GM19351 (cell line): ENCODE data around the gene AGR3.
"Not testable (repeated sequence)": the region's sequence is repeated elsewhere in the genome, so short reads cannot be mapped to it uniquely, and the experiment has no call there.

Experiments
- ATAC-seq: cut with Tn5 transposase; IDR thresholded peaks from one replicate; pipeline ENCODE4 v1.9.1; 2021; ENCODE audit warnings: mild to moderate bottlenecking, moderate library complexity; ENCODE audit not compliant: unreplicated experiment

The AGR3 gene

DNA sequence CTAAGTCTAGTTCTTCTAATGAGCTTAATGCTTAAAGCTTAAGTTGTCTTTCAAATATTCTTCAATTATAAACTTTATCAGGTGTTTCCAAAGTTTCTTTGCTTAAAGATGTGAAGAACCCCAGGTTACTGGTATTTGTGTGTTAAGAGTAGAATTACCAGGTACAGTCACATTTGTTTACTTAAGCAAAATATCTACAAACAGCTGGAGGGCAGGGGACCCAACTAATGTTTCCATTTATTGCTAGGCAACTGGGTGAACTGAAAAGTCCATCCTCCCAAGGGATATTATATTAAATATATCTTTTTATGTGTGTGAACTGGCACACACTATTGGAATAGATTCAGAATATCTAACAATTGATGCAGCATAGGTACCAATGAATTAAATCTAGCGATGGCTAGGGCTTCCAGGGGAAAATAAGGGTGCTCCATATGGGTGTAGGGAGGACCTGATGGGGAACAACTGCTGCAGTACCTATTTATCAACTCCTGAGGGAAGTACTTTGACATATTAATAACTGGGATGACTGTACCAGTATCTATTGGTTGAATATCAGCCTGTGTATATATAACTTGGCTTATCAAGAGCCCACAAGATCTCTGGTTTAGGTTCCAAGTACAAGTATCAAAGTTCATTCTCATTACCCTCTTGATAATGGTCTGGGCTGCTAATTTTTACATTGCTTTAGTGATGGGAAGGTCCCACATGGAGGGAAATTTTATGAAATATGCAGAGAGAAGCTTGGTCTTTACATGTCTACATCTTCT is 10.3 kb upstream of the AGR3 start:
- ATAC-seq = no peak

DNA sequence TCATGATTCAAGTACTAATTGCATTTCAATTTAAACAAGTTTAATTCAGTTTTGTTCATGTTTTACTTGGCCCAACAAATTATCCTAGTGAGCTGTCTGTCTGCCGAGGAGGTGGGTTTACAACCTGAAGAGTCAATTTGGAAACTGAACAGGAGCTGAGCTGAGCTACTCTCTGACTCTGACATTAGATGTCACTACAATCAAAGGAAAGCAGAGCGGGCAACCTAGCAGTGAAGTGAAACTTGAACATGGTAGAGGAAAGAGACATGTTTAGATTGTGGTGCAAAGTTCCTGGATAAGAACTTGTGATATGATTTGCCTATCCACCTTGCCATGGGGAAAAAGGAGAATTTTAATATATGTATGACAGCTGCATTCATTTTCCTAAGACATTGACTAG is 9.6 kb upstream of the AGR3 start:
- ATAC-seq = peak; percentile 68

DNA sequence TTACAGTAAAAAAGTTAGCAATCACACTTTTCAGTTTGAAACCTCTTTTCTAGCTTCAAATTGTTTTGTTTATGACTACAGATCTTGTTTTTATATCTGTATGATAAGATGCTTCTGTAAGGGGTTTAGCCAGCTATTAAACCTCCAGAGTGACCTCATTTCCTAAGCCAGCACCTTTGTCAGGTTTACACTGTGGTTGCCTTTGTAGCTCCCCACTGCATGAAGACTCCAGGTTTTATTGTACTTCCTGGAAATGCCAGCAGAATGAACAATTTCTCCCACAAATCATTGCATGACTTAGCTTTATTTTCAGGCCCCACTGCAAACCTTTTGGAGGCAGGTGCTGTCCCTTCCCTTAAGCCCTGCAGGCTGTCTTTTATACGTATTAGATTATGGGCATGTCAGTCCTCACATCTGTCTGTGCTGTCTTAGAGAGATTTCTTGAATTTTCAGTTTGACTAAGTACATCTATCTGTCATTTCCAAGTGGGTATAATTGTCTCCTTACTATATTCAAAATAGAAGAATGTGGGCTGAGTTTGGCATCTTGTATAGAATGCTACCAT is 8.2 kb upstream of the AGR3 start:
- no peak for ATAC-seq

DNA sequence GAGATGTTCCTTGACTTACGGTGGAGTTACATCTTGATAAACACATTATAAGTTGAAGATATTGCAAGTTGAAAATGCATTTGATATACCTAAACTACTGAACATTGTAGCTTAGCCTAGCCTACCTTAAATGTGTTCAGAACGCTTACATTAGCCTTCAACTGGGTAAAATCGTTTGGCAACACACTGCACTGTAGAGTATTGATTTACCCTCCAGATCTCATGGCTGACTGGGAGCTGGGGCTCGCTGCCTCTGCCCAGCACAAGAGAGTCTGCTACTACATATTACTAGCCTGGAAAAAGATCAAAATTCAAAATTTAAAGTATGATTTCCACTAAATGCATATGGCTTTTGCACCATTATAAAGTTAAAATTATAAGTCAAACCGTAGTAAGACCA is 7.5 kb upstream of the AGR3 start:
- no peak for ATAC-seq

DNA sequence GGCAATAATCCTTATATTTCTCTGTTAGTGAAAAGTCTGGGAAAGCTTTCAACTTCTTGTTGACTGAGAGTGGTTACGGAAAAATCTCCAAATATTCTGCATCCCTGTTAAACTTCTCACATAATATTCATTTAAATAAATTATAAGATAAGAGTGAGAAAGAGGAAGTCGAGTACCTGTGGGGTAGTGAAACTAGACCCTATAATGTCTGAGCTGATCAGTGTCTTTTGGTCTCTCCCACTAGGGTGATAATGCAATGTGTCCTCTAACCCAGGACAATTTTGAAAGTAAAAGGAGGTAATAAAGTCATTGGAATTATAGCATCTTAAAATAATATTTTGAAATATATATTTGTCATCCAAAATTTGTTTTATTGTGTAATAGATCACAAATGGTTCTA is 2.1 kb upstream of the AGR3 start:
- ATAC-seq = no peak

DNA sequence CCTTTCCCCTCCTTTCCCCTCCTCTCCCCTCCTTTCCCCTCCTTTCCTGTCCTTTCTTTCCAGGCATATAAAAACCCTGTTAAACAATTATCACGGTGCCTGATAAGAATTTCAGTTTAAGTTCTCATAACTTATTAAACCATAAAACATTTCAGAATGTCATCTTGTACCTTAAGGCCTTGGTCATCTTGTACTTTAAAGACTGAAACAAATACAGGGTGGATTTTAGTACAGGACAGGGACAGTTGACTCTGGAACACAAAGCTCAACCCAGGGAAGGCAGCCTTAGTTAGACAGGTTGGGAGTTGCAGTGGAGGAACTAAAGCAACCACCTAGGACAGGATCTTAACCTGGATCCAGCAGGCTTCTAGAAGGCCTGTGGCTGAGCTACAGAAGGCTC is 1.2 kb downstream of the AGR3 start:
- ATAC-seq = no peak

DNA sequence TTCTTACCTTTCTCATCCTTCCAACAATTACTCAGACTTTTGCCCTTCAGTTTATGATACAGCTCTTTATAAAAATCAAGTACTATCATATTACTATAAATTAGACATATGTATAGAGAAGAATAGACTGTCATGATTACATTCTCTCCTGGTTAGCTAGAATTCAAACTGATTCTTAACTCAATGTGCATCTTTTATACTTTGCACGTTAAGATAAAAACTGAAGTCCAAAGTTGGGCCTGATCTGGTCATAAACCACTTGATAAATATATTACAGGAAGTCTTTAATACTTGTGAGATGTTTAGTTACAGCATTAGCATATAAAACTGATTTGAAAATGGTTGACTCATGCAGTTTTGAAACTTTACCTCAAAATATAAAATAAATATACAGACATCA is 2.6 kb downstream of the AGR3 start:
- ATAC-seq = no peak

DNA sequence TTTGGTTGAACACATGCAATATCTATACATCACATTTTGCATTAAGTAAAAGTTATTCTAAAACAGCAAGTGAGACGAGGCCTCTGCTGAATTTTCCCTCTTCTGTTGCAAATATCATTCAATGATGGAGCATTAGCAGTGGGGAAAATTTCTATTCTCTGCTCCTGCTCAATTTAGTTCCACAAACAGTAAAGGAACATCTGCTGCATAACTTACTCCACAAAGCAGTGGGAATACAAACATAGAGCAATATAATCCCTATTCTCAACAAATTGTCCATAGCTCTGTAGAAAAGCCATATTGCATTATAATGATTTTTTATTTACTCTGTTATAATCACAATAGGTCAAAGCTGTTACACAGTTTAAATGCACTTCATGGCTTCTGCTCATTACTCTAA is 5.9 kb downstream of the AGR3 start:
- no peak for ATAC-seq

DNA sequence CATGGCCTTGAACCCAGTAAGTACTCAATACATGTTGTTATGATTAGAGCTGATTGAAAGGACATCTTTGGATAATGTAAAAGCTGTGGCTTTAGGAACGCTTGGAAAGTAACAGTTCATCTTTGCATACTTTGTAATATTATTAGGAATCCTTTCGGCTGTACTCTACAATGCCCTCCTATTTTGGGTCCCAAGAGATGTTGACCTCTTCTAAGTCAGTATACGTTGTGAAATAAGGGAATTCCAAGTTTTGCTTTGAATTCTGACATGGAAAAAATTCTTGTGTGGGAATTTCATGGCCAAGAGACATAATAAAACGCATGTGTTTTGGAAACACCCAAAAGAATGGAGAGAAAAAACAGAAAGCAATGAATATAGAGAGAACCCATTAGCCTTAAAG is 7.7 kb downstream of the AGR3 start:
- no peak for ATAC-seq

DNA sequence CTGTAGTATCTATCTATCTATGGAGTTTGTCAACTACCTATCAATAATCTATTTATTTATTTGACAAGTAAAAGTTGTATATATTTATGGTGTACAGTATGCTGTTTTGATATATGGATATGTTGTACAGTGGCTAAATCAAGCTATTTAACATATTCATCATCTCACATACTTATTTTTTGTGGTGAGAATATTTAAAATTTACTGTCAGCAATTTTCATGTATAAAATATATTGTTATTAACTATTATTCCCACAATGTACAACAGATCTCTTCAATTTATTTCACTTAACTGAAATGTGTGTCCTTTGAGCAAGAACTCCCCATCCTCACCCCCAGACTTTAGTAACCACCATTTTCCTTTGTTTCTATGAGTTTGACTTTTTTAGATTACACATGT is 14.5 kb downstream of the AGR3 start:
- ATAC-seq = no peak

DNA sequence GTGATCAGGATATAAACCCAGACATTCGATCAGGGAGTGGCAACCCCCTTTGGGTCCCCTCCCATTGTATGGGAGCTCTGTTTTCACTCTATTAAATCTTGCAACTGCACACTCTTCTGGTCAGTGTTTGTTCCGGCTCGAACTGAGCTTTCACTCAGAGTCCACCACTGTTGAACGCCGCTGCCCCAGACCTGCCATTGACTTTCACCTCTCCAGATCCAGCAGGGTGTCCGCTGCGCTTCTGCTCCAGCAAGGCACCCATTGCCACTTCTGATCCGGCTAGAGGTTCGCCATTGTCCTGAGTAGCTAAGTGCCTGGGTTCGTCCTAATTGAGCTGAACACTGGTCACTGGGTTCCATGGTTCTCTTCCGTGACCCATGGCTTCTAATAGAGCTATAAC is 28.6 kb downstream of the AGR3 start:
- not testable (repeated sequence) for ATAC-seq

DNA sequence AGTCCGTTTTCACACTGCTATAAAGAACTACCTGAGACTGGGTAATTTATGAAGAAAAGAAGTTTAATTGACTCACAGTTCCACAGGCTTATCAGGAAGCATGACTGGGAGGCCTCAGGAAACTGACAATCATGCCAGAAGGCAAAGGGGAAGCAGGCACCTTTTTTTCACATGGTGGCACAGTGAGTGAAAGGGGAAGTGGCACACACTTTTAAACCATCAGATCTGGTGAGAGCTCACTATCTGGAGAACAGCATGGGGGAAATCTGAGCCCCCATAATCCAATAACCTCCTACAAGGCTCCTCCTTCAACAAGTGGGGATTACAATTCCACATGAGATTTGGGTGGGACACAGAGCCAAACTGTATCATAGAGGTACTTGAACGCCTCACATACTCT is 30.0 kb downstream of the AGR3 start:
- no peak for ATAC-seq

DNA sequence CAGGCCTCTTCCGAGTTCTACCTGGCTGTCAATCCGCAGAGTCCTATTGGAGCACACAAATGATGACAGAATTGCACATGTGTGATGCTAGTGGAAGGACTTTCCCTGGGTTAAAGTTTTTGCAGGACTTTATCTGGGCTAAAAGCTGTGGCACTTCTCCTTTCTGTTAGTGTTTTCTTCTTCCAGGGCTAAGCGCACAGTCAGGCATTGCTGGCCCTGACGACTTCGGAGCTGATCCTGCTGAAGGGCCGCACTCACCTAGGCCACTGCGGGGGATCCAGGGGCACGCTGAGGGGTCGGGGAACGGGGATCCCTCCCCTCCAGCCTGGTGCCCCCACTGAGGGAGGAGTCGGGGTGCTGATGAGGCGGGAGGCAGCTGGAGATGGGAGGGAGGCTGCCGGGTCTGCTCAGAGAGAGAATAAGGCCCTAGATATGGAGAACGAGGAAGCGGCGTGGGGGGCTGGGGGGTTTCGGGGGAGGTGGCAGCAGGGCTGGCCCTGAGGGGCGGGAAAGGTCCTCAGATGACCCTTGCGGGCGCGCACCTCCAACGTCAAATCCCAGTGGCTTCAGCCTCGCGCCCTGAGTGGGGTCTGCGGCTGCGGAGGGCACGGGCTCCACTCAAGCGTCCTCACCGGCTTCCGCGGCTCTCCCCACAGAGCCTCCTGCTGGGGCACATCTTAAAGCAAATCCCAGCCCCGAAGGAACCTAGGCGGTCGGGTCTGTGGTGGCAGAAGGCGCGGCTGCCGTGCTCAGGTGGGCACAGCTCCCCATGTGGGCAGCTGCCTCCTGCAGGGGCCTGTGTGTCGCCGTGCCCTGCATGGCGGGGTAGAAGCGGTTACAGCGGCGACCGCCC is 30.9 kb downstream of the AGR3 start:
- ATAC-seq = no peak

DNA sequence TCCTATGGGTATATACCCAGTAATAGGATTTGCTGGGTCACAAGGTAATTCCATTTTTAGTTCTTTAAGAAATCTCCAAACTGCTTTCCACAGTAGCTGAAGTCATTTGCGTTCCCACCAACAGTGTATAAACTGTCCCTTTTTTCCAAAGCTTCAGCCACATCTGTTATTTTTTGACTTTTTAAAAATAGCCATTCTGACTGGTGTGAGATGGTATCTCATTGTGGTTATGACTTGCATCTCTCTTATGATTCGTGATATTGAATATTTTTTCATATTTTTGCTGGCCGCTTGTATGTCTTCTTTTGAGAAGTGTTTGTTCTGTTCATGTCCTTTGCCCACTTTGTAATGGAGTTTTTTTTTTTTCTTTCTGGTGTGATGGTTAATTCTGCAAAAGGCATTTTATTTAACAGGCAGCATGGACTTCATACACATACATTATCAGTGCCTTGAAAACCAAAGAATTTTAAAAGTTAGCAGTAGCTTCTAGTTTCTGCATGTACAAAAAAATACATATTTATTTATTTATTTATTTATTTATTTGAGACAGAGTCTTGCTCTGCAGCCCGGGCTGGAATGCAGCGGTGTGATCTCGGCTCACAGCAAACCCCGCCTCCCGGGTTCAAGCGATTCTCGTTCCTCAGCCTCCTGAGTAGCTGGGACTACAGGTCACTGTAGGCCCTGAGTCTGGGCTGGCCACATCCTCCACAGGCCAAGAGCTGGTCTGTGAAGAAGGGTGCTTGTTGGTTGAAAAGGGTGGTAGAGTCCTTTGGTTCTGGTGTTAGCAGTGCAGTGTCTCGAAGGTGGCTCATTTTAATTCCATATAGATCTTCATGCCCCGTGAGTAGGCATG is 32.3 kb downstream of the AGR3 start:
- ATAC-seq = no peak

DNA sequence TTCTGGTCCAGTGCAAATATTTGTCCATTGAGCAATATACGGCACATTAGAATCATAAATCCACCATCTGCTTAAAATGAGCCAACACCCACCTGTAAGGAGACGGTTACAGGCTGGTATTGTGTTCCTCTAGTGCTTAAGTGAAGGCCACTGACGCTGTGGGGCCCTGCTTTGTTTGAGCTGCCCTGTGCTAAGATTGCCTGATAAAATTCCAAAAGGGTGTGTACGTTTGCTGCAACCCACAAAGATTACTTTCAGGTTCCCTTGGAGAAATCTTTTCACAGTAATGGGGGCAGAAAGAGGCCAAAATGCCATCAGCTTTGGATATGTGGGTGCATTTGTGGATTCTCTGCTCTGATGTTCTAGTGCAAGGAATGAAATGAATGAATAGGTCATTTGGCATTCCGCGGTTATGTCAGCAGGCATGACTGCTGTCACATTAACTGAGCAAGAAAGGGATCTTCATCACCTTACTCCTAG is 34.4 kb downstream of the AGR3 start:
- no peak for ATAC-seq

DNA sequence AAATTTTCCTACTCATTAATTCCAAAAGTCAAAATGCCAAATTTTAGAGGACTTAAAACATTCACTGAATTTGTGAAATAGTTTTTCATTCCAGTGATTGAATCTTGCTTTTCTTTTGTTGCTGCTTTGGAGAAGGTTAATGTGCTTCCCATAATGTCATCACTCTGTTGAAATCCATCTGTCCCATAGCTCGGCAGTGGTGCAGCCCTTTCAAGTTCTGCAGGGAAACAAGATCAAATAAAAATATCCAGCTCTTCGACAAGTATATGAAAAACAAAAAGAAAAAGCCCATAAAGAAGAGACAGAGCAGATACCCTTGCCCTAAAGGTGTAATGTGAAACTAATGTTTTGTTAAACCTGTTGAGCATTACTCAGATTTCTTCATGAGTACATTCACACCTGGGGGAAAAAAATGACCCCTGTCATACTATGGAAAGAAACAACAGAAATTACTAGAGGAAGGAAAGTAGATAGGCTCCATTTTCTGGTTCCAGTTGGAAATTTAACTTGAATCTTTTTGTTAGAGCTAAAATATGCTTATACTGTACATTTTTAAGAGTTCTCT is 35.1 kb downstream of the AGR3 start:
- no peak for ATAC-seq

DNA sequence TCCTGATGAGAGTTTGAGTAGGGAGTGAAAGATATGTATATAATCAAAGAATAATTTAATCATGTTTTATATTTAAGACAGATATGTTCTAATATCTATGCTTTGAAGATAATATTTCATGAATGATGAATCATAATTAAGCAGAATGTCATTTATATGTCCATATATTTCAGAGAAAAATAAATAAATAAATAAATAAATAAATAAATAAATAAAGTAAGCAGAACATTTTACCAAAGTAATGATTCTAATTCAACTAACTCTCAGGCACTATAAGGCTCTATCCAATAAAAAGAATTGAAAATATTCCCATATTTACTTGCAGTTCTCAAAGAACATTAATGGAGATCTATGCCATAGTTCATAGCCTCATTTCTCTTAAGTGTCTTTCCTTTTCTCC is 36.0 kb downstream of the AGR3 start:
- ATAC-seq = no peak

DNA sequence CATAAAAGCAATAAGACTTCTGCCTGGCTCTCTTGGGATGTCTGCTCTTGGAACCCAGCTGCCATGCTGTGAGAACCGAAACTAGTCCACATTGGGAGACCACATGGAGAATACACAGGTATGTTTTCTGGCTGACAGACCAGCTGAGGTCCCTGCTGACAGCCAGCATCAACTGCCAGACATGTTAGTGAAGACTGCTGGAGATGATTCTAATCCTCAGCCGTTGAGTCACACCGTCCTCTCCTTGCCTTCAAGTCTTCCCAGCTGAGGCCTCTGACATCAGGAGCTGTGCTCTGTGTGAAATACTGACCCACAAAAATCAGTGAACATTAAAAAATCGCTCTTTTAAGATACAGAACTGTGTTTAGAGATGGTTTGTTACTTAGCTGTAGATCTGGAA is 40.1 kb downstream of the AGR3 start:
- ATAC-seq = no peak

DNA sequence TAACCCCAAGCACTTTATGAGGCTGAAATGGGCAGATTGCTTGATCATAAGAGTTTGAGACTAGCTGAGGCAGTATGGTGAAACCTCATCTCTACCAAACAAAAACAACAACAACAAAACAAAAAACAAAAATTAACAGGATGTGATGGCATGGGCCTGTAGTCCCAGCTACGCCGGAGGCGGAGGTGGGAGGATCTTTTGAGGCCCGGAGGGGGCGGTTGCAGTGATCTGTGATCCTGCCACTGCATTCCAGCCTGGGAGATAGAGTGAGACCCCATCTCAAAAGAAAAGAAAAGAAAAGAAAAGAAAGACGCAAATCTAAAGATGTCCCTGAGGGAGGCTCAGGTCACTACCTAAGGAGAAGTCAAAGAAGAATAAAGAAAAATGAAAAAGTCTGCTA is 41.7 kb downstream of the AGR3 start:
- ATAC-seq = no peak

DNA sequence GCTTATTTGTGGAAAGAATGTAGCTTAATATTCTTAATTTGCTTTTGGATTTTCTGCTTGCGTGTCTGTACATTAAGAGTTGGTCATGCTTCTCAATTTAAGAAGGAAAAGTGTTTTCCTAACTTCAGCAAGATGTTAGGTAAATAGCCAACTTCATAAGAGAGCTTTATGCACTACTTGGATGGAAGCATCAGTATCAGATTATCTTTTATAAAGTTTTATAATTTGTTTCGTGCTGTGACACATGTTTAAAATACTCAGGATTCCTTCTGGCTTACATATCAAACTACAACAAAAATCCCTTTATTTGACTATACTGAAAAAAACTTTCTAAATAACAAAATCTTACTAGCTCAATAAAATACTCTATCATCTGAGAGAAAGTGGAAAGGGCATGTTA is 42.1 kb downstream of the AGR3 start:
- no peak for ATAC-seq

DNA sequence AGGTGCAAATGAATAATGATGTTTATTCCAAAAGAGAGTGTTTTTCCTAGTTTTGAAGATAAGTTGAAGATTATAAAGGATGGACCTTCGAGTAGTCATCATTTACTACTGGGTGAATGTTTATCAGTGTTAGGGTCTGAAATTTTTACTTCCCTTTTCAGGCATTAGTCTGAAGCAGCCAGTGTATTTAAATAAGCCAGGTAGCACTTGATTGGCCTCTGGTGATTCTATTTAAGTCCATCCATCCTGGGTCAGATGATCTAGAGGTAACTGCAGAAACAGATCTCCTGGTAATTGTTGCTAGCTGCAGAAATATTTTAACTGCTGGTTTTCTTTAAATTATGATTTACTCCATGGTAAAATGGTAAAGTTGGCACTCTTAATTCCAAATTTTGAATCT is 42.9 kb downstream of the AGR3 start:
- no peak for ATAC-seq
